ENCODE measurements around the gene FSIP1.

DNA sequence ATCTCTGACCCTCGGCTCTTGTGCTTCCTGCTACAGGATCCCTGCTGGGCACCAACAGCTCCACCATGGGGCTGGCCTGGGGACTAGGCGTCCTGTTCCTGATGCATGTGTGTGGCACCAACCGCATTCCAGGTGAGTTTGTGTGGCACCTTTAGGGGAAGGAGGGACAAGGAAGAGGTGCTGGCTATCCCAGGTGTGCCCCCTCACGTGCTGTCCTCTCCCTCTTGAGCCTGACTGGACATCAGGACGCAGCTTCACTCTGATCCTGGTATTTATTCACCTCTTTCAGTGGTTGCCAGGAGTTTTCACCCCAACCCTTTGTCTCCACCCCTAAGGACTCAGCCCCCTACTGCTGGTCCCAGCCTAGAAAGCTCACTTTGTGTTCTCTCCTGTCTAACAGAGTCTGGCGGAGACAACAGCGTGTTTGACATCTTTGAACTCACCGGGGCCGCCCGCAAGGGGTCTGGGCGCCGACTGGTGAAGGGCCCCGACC, 200.8 kb downstream of the FSIP1 start:
- TF ChIP-seq EZH2 (IDR thresholded peaks at IDR 0.05) (no peak), EZH2phosphoT487 (IDR thresholded peaks at IDR 0.05) (no peak)
- TF ChIP-seq, protein P1, sequence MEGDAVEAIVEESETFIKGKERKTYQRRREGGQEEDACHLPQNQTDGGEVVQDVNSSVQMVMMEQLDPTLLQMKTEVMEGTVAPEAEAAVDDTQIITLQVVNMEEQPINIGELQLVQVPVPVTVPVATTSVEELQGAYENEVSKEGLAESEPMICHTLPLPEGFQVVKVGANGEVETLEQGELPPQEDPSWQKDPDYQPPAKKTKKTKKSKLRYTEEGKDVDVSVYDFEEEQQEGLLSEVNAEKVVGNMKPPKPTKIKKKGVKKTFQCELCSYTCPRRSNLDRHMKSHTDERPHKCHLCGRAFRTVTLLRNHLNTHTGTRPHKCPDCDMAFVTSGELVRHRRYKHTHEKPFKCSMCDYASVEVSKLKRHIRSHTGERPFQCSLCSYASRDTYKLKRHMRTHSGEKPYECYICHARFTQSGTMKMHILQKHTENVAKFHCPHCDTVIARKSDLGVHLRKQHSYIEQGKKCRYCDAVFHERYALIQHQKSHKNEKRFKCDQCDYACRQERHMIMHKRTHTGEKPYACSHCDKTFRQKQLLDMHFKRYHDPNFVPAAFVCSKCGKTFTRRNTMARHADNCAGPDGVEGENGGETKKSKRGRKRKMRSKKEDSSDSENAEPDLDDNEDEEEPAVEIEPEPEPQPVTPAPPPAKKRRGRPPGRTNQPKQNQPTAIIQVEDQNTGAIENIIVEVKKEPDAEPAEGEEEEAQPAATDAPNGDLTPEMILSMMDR (IDR thresholded peaks at IDR 0.05) = peak; percentile 29

Measured in neural progenitor cell (in vitro differentiated cells).